ENCODE measurements around the gene RPLP2.

DNA sequence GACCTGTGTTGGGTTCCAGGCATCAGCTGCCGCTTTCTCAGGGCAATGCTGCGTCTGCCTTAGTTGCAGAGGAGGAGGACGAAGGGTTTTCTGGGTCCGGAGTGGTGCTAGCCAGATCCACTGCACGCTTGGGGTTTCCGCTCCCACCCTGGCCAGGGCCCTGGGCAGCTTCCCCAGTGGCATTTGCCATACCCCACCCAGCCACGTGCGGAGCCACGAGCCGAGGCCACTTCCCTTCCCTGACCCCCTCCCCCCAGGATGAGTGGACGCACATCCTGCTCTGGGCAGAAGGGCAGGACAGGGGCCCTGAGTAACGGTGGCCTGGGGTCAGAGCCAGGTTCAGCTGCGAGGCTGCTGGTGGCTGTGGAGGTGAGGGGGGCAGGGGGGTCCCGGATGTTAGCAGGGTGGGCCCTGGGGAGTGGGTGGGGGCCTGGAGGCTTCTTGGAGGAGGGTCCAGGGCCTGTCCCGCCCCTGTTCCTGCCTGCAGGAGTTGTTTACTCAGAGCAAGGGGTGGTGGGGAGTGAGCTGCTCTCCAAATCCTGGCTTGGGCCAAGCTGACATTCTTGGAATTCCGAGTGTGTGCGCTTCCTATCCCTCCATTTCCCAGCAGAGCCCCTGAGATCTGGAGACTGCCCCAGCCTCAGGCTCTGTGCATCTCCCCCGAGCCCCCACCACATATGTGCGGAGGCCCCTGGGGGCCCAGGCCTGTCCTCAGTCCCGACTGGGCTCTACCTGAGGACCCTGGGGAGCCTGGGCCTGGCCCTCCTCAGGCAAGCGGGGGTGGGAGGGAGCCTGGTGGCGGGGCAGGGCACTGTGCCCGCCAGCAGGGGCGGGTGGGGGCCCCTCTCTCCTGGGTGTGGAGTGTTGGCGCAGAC is 34.3 kb downstream of the RPLP2 start:
- TF ChIP-seq SUZ12 (IDR thresholded peaks at IDR 0.05; ENCODE audit: extremely low read depth, insufficient read depth, insufficient read length) (no peak), ZNF274 (IDR thresholded peaks at IDR 0.05; ENCODE audit: low read depth, low read length) (no peak), YY1 (IDR thresholded peaks at IDR 0.05; ENCODE audit: insufficient read depth, insufficient read length) (no peak)

Data from NT2/D1 (cell line).